GM21723 (cell line): ENCODE results near the gene B4GALT6.

Experiments
- ATAC-seq: cut with Tn5 transposase; IDR thresholded peaks from one replicate; pipeline ENCODE4 v1.9.1; 2021; ENCODE audit warnings: mild to moderate bottlenecking, moderate library complexity; ENCODE audit not compliant: unreplicated experiment

Gene B4GALT6

DNA sequence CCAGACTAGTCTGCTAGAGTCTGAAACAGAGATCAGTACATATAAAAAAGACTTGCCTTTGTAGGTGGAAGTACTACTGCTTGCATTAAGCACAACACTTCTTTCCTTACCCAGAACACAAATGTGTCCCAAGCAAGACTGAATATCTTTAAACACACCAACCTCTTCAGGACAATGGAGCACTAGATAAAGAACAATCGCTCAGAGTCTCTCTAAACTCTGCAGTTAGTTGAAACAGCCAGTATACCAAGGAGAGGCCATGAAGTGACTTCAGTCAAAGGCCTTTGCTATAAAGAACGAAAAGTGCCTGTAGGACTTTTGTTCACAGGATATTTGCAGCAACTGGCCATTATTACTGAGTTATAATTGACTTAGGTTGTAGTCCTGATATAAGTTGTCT, 9.9 kb upstream of the B4GALT6 start:
- no peak for ATAC-seq

DNA sequence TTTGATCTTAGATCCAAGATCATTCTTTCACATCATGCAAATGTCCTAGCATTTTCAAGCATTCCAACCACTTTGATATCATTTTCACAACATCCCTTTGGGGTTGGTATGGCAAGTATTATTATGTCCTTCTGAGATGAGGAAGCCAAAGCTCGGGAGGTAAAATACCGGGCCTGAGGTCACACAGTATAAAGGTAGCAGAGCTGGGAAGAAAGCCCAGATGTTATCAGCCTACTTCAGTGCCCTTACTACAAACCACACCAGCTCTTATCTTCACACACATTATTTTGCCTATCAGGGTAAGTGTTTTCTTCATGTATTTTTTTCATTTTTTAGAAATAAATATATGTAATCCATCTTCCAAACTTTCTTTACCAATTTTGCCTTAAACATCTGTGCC, 4.2 kb upstream of the B4GALT6 start:
- ATAC-seq, result no peak

DNA sequence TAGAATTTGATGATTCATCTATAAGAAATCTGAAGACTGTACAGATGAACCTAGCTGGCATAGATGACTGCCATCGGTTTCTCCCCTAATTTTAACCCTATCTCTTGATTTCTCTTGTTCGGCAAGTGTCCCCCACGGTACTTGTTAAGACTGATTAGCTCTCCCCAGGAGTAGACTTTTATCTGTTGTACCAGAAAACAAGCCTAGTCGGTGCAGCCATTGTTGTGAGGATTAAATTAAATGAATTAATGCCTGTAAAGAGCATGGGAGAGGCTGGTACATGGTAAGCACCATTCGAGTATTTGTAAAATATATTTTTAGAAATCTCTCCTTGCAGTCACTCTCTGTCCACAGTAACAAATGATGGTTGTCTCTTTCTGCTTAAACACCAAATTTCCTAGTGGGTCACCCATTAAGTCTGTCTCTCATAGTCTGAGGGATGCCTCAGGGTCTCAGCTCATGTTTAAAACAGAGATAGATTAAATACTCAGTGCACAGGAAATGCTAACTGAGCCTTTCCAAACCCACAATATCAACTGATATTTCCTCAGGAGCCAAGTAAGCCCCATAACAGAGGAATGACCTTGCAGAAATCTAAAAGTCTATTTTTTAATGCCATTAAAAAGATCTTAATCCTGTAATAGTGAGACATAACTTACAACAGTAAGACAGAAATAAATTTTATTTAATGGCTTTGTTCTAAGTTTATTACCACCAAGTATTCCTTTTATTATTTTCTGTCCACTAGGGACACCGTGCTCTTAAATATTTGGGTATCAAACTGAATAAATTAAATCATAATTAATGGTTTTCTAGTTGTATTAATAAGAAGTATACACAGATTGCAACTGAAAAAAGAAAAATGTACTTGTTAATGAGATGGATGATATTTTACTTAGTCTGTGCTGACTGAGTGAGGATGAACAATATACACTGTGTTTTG, 2.9 kb upstream of the B4GALT6 start:
- no peak for ATAC-seq

DNA sequence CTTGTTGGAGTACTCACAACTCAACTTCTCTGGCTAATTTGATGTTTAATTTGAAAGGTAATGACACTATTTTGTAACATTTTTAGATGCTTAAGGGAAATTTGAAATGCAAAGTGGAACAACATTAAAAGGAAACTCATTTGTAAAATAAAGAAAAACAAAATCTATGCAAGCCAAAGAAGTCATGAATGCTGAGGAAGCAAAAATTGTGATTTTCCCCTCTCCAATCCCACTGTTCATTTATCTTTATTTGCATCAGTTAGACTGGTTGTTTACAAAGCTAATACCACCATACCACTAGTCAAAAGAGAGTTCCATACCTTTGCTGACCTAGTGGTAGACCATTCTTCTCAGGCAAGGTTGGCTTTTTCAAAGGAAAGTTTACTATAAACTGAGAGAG, 2.2 kb upstream of the B4GALT6 start:
- no peak for ATAC-seq

DNA sequence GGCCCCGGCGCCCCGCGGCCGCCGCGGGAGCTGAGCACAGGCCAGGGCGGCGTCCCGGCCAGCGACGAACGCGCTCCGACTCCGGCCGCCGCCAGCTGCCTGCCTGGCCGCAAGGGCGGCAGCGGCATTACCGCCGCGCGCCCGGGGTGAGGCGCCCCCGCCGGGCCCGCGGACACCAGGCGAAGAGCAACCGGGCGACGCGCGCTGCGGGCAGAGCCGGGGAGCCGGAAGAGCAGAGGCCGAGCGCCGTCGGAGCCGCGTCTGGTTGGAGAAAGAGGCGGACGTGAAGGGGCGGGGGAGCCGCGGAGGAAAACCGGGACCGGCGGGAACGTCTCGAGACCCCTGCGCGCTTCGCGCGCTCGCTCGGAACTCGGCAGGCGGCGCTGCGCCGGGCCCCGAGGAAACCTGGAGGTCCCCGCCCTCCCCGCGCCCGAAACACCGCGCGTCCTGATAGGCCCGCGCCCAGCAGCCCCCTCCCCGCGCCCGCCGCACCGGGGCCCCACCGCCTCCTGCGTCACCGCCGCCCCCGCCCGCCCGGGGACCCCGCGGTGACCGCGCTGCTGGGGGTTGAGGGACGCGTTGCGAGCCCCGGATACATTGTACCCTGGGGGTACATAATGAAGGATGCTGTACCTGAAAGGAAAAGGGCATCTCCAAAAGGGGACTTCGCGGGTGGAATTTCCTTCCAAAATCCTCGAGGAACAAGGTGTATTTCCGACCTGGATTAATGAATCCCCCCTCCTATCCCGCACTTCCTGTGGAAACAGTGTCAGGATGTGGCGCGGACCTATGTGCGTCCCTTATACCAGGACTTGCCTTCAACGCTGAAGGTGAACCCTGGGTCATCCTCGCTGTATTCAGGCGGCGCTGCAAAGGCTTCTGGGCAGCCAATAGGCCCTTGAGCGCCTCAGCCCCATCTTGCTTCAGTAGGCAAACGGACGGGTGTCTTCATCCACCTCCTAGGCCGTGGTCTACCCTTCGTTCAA, 1.0 kb upstream of the B4GALT6 start:
- peak; percentile 79 for ATAC-seq

DNA sequence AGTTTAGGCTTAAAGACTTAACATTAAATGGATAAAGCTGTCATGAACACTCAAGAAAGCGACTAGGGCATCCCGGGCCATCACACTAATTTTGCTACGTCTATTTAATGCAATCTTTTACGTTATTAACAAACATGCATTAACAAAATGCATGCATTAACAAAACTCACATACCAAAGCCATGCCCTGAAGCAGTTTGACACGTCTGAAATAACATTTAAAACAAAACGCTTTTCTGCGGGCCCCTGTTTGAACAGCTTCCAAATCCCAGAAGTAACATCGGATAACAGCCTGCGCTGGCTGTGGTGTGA, 458 bp downstream of the B4GALT6 start:
- ATAC-seq, result no peak

DNA sequence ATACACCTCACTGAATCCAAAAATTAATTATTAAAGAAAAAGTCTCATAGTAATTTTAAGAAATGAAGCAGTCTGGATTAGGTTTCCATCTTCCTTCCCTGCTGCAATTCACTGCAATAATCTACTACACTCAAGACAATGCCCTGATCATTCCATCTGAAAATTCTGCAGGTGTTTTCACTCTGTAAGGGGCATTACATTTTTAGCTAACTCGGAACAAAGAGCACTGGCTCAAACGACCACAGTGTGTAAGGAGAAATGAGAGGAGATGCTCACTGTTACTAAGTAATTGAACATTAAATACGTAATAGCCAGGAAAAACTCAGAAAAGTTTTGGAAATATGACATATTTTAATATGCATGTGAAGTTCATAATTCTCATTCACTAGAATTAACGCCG, 1.3 kb downstream of the B4GALT6 start:
- no peak for ATAC-seq

DNA sequence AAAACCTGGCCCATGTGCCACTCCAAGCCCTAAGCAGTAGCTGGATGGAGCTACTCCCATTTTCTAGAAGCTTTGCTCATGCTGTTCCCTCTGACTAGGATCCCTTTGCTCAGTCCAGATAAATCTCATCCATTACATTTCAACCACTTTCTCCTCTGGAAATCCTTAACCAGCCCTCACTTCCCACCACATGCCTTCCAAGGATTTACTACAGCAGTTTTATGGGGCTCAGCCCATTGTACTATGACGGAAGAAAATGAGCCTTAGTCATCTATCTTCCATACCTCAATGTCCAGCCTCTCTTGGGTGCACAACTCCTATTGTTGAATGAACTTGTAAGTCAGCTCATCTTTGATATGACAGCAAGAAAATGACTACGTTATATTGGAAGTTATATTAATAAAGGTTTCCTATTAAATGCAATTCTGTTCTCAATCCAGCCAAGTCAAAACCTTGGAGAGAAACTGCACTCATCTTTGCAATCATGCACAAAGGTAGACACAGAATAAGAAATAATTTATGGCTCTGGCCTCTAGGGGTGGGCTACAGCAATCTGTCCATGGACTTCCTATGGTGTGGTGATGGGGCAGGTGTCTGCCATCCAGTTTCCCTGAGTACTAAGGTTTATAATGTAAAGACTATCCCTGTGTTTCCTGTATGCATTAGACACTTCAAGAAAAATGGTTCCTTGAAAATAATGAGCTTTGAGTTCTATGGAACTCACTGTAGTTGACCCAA, 3.4 kb downstream of the B4GALT6 start:
- ATAC-seq, result no peak

DNA sequence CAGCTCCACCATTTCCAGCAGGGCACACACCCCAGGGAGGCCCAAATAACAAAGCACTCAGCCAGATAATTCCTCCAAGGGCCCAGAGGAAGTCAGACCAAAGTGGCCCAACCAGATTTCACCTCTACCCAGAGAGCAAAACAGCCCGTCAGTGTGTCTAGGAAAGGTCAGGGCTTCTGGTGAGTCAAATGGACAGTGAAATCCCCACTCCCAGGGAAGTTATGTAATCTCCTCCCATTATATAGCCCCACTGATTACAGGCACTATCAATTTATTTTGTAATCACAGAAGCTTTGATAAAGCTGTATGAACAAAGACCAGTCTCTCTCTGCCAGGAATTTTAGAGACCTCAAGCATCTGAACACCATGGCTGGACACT, 4.0 kb downstream of the B4GALT6 start:
- ATAC-seq, result no peak

DNA sequence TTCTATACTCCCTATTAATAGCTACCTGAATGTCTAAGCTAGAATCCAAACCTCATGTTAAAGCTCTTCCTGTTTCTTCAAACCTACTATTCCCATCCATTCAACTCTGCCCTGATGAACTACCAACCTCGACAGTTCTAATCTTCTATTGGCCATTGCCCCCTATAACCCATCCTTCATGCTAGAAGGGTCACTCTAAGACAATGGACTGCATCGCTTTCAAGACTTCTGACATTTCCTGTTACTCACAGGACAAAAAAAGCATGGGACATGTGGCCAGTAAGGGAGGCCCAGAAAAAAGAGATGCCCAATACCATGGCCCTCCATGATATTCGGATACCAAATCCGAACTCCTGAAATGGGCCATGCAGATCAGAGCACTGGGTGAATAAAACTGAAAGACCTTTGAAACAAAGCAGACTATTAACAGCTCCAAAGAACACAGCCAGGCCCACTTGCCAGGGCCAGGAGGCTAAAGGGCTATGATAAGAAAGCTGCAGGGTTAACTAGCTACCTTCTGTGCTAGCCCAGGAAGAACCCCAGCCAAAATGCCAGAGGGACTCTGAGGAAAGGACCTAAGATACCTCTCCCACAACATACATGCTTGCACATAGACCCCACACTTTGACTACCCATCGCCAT, 4.5 kb downstream of the B4GALT6 start:
- no peak for ATAC-seq

DNA sequence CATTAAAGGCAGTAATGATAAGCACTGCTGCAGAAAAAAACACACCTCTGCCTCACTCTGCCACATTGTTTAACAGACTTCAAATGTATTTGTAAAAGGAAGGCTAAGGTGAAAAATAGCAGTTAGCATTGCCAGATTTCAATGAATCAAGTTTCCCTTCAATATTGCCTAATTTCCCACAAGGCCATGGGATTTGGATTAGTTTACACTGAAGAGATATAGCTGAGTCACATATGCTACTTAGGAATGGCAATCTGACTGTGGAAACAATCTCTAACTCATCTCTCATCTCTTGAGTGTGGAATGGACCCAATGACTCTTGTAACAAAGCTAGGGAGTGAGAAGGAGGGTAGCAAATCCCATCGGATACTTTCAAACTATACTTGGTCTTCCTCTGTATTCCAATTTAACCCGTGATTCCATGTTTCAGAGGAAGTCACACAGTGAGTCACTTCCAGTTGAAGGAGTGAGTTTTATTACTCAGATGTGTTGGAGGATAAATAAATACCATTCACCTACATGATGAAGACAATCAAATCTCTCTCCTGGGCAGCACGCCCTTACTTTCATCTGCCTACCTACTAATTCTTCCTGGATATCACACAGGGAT, 5.1 kb downstream of the B4GALT6 start:
- ATAC-seq, result no peak

DNA sequence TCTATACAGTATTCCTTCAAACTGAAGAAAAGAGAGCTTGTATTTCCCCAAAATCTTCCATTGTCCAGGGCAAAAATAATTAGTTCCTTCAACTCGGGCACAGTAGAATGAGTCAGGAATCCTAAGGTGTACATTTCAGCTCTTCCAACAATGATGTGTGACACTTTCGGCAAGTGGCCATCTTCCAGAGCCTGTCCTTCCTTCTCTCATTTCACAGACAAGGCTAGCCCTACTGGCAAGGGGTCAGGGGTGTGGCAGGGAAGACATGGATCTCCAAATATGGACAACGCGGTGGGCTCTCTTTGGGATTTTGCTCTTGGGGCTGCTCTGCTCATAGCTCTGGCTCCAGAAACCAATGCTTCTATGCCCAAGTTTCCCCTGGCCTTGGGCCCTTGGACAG, 6.0 kb downstream of the B4GALT6 start:
- no peak for ATAC-seq

DNA sequence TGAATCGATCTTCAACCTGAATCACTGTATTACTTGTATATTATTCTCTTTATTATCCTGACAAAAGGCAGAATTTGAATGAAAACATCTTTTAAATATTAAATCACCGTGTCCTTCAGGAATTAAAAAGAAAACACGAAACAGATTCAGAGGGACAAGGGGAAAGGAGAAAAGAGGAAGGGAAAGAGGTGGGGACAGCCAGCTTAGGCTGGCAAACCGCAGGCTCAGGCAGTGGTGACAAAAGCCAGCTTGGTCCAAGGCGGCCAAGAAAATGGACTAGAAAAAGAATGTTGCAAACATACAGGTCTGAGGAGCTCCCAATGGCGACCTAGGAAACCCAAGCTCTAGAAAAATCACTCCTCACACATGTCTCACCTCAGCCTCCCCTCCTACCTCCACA, 6.8 kb downstream of the B4GALT6 start:
- ATAC-seq, result no peak

DNA sequence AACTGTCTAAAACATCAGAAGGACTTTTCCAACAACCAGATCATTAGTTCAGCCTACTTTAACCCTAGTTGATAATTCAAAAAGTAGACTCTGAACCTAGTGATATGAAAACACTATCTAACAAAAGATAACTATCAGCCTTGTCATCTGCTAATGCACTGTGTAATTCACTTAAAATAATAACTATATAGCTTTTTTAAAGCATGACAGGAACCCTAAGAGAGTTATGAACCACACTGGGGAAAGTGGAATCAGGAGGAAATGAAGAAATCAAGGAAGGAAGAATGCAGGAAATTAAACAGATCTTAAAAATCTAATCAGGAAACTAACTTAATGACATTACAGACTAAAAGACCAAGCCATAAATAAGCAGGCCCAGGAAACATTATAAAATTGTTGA, 9.0 kb downstream of the B4GALT6 start:
- no peak for ATAC-seq

DNA sequence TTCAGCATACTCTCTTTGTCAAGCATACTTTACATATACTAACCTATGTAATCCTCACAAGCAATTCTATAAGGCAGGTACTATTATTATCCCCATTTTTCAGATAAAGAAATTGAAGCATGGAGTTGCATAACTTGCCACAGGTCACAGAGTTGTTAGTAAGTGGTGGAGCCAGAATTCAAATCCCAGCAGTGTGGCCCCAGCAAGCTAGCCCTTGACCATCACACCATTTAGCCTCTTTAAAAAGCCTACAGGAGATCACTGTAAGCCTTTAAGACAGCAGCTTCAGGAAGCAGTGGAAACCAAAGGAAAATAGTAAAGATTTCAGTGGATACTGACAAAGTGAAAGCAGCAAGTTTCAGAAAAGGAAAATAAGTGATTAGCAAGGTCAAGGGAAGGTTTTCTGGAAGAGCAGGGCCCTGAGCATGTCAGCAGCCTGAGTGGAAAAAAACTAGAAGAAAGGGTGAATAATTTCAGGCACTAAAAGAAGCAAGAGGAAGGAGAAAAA, 11.7 kb downstream of the B4GALT6 start:
- no peak for ATAC-seq

DNA sequence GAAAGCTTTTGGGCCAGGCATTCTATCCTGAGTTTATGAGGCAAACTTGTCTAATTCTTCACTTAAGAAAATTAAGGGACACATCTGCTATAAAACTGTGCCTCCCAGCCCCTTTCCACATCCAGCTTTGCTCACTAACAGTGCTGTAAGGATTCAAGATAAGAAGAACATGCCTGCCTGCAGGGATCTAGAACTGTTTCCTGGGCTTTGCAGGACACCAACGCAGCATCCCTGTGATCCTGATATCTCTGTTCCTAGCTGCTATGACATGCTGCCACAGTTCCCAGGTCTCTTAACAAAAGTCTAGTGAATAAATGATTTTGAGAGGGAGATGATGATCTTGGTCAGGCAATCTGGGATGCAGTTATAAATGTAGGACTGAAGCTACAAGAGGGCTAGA, 12.4 kb downstream of the B4GALT6 start:
- ATAC-seq, result no peak

DNA sequence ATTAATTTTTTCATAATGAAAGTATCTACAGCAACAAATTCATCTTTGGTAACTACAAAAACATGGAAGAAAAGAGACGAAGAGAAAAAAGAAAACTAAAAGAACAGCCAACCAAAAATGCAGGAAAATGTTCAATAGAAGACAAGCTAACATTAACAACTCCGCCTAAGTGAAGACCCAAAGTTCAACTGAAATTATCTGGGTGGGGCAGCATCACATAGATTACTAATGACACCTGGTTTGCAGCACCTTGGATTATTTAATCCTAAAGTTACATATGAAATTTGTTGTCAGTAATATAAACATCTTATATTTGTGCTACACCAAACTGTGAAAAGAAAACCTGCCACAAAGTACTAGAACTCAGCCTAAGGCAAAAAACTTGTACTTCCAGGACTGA, 14.8 kb downstream of the B4GALT6 start:
- no peak for ATAC-seq

DNA sequence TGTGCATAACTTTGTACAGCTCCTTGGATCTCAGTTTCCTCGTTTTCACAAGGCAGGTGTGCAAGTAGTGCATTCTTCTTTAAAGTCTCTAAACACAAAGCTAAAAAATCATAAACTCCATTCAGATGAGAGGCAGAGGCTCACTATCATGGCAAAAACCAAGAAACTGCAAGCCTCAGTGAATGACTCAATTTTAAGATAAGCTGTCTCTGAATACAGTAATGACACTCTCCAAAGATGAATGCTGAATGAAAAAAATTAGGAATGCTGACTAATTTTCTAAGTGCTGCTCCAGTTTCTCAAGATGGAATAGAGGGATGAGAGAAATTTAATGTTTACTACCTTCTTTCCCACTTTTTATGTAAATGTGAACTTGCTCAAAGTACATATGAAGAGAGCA, 17.2 kb downstream of the B4GALT6 start:
- ATAC-seq, result no peak

DNA sequence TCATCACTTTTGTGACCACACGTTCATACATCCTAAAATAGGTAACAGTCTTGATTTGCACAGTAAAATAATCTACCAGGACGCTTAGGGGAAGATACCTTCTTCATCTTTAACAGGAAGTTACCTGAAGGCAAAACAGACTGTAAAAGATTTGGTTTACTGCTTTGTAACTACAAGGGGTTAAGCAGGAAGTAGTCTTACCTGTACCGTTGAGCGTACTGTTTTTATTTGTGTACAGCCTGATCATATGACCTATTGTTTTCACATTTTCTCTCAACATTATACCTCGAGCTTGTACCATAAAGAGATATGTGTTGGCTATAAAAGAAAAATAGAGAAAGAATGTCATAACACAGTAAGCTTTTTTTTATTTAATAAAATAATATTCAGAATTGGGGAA, 18.3 kb downstream of the B4GALT6 start:
- ATAC-seq, result no peak

DNA sequence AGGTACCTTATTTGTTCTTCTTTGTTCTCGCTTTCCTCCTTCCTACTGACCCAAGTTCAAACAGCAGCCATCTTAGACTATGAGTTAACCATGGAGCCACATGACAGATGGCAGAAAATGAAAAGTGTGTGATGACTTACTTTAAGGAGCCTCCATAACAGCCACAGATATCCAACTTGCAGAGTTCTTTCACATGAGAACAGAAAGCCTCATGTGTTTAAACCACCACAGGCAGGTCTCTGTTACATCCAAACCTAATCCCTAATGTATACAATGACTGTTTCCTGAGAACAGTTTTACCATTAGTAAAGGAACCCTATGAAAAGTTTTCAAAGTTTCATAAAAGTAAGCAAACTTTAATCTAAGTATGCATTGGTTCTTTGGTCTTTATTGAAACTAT, 20.3 kb downstream of the B4GALT6 start:
- ATAC-seq, result no peak
